Skeletal muscle satellite cell (primary cell): Measurements from ENCODE around the gene PLXNC1.
"Not testable (repeated sequence)": the region's sequence is repeated elsewhere in the genome, so short reads cannot be mapped to it uniquely, and the experiment has no call there.

Experiments used
- H3K27me3 ChIP-seq: 2 replicates; pipeline ENCODE4 v1.7.0; 2013; ENCODE audit warnings: low read length; ENCODE audit not compliant: control insufficient read depth, insufficient read depth
- H3K36me3 ChIP-seq: 2 replicates; pipeline ENCODE4 v1.7.0; 2013; ENCODE audit warnings: mild to moderate bottlenecking, control low read depth, low read length; ENCODE audit not compliant: insufficient read depth
- H3K4me1 ChIP-seq: 2 replicates; pipeline ENCODE4 v1.7.0; 2013; ENCODE audit warnings: low read length; ENCODE audit not compliant: control insufficient read depth, insufficient read depth
- H3K4me2 ChIP-seq: 2 replicates; pipeline ENCODE4 v1.7.0; 2013; ENCODE audit warnings: mild to moderate bottlenecking, low read length
- H3K4me3 ChIP-seq: 2 replicates; pipeline ENCODE4 v1.7.0; 2013; ENCODE audit warnings: low read length
- H3K9ac ChIP-seq: 2 replicates; pipeline ENCODE4 v1.7.0; 2013; ENCODE audit warnings: mild to moderate bottlenecking, low read depth, low read length, moderate library complexity
- H3K9me3 ChIP-seq: replicated peaks from 2 replicates; pipeline ENCODE4 v1.7.0; 2013; ENCODE audit warnings: mild to moderate bottlenecking, control low read depth, low read length

PLXNC1 gene

DNA sequence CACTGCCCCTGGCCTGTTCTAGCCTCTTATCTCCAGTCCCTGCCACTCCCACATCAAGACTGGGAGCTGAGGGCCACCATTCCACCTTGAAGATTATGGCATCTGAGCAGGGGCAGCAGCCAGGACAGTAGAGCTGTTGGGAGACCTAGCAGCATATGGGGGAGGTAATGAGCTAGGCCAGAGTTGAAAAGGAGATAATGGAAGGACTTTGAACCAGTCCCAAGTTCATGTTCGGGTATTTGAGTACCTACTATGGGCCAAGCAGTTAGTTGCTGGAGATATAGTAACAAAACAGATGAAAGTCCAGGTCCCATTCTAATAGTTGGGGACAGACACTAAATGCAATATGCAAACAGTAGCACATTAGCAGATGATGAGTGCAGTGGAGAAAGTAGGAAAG is 151.5 kb downstream of the PLXNC1 start:
- no peak overlapping the region for H3K4me3 ChIP-seq
- H3K4me1 ChIP-seq = no peaks in the 10 kb centered on the region
- H3K27me3 ChIP-seq = no peaks in the 10 kb centered on the region
- H3K9me3 ChIP-seq = no peaks in the 10 kb centered on the region
- H3K4me2 ChIP-seq = no peak overlapping the region
- peaks cover 10% of the 10 kb centered on the region for H3K36me3 ChIP-seq
- H3K9ac ChIP-seq = no peak overlapping the region

DNA sequence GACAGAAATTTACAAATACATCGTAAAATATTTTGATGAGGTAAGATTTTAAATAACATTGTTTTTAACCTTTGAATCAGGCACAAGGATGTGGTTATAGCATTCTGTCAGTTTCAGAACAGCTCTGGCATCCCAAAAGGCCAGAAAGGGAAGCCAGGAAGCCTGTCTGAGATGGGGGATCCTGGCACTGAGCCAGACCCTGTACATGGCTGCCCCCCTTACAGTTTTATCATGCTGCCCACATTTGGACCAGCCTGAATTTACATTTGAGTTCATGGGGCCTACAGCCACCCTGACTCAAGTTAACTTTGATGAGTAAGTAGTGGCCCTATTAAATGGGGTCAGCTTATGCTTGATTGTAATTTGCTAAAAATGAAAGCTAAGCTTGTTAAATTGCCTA is 155.6 kb downstream of the PLXNC1 start:
- H3K4me2 ChIP-seq = no peak overlapping the region
- H3K9ac ChIP-seq = no peak overlapping the region
- peaks cover 21% of the 10 kb centered on the region for H3K36me3 ChIP-seq

DNA sequence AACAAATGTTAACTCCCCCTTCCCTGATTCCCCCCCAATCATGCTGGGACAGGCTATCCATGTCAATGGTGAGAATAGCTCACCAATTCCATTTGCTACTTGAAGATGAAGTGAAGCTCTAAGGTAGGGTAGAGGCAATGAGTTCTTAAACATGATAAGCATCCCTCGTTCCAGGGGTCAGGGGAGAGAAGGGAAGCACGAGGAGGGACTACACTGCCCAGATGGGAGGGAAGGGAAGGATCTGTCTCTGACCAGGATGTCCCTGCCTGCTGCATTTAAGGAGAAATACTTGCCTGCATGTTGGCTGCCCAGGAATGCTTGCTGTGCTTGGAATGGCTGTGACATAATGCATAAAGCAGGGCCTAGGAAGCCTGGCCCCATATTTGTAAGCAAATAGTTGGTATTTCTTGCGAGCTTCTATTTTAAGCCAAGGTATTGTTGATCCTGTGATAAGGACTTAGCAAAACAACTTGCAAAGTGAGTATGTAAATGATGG is 156.2 kb downstream of the PLXNC1 start:
- H3K36me3 ChIP-seq = peaks cover 21% of the 10 kb centered on the region
- no peaks in the 10 kb centered on the region for H3K9me3 ChIP-seq
- no peak overlapping the region for H3K4me2 ChIP-seq

More for the DNA sequence above, 155.6 kb downstream of the PLXNC1 start:
- Histone ChIP-seq H3K4me3 (no peak overlapping the region), H3K27me3 (no peaks in the 10 kb centered on the region), H3K4me1 (no peaks in the 10 kb centered on the region), H3K9me3 (no peaks in the 10 kb centered on the region)

DNA sequence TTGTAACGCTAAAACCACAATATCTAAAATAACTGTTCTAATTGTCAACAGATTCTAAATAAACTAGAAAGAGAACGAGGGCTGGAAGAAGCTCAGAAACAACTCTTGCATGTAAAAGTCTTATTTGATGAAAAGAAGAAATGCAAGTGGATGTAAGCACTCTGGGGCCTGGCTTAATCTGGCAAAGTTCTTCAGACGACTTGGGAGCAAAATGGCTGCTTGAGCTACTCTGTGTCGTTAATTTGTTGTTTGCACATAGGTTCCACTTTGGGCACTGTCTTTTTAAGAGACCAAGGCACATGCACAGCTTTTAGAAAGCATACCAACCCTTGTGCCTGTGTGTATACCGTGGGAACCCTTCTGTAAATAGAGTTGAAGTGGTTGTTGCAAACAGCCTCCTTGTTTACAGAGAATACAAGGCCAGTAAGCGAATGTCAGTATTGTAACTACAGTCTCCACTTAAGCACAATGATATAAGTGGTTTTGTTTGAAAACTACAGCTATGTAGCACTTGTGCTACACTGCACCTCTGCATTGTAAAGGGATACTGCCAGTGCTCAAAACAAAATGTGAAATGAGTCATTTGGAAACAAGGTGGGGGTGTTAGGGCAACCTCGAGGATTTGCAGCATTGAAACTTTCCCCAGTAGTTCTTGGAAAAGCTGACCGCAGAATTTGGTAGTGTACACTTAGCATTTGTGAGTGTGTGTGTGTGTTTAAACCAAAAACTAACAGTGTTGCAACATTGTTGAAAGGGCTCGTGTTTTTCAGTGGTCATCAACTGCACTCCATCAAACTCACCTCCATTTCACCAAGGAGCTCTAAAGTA is 157.0 kb downstream of the PLXNC1 start:
- Histone ChIP-seq H3K27me3 (no peaks in the 10 kb centered on the region), H3K9ac (no peak overlapping the region)

More for the DNA sequence above, 156.2 kb downstream of the PLXNC1 start:
- Histone ChIP-seq H3K9ac (no peak overlapping the region), H3K4me1 (no peaks in the 10 kb centered on the region), H3K4me3 (no peak overlapping the region), H3K27me3 (no peaks in the 10 kb centered on the region)

DNA sequence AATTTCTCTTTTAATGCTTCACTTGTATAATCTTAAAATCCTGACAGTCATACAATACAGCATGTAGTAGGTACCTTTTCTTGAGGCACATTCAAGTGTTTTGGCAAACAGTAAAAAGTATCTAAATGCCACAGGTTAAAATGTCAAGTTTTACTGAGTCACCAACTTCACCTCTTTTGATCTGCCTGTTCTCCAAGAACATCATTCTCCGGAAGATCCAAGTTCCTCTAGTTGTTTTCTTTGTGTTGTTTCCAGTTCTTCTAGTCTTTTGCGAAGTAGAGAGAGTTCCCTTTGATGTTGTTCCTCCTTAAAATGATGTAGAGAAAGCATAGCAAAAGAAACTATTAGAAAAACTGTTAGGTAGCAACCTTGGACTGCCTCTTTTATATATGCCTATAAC is 160.2 kb downstream of the PLXNC1 start:
- no peak overlapping the region for H3K4me2 ChIP-seq
- no peak overlapping the region for H3K4me3 ChIP-seq
- H3K4me1 ChIP-seq = no peaks in the 10 kb centered on the region
- no peak overlapping the region for H3K9ac ChIP-seq
- H3K27me3 ChIP-seq = no peaks in the 10 kb centered on the region
- H3K9me3 ChIP-seq = no peaks in the 10 kb centered on the region
- peaks cover 11% of the 10 kb centered on the region for H3K36me3 ChIP-seq

More for the DNA sequence above, 157.0 kb downstream of the PLXNC1 start:
- Histone ChIP-seq H3K4me1 (no peaks in the 10 kb centered on the region), H3K9me3 (no peaks in the 10 kb centered on the region), H3K36me3 (peaks cover 15% of the 10 kb centered on the region), H3K4me2 (no peak overlapping the region), H3K4me3 (no peak overlapping the region)

DNA sequence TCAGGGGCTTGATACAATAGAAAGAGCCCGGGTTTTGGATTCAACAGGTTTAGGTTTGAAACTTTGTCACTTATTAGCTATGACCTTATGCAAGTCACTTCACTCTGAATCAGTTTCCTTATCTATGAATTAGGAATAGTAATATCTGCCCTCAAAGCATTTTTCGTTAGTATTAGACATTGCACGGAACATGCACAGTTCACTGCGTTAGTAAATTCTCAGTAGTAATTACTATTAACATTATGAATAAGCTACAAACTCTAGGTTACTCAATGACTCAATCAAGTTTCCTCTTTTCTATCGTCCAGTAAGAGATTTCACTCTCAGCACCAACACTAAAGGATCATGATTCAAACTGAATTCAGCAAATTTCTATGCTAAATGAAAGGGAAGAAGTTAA is 161.0 kb downstream of the PLXNC1 start:
- Histone ChIP-seq H3K4me3 (no peak overlapping the region), H3K9me3 (no peaks in the 10 kb centered on the region), H3K36me3 (peaks cover 11% of the 10 kb centered on the region), H3K27me3 (no peaks in the 10 kb centered on the region), H3K9ac (no peak overlapping the region), H3K4me1 (no peaks in the 10 kb centered on the region), H3K4me2 (no peak overlapping the region)

DNA sequence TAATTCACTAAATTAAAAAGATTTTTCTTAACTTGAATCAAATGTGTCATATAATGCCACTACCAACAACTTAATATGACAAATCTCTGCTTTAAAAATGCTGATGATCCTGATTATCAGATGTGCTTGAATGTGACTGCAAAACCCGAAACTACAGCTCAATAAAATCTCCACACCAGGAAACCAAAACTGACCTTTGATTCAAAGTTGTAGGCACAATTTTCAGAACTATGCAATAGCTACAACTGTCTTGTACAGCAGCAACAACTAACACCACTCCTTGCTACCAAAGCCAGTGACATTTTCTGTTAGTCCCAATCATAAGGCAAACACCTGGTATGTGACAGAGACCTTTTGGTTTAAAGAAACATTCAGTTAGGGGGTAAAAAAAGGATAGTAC is 164.0 kb downstream of the PLXNC1 start:
- Histone ChIP-seq H3K9me3 (no peaks in the 10 kb centered on the region), H3K4me1 (no peaks in the 10 kb centered on the region), H3K9ac (no peak overlapping the region), H3K27me3 (no peaks in the 10 kb centered on the region), H3K4me3 (no peak overlapping the region), H3K4me2 (no peak overlapping the region), H3K36me3 (no peaks in the 10 kb centered on the region)

DNA sequence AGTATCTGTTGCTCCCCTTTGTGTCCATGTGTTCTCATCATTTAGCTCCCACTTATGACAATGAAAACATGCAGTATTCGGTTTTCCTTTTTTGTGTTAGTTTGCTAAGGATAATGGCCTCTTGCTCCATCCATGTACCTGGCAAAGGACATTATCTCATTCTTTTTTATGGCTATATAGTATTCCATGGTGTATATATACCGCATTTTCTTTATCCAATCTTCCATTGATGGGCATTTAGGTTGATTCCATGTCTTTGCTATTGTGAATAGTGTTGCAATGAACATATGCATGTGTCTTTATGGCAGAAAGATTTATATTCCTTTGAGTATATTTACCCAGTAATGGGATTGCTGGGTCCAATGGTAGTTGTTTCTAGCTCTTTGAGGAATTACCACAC is 168.2 kb downstream of the PLXNC1 start:
- peaks cover 12% of the 10 kb centered on the region for H3K9me3 ChIP-seq
- H3K27me3 ChIP-seq, H3K4me1 ChIP-seq, H3K9ac ChIP-seq, H3K4me2 ChIP-seq, H3K4me3 ChIP-seq: not testable (repeated sequence)
- H3K36me3 ChIP-seq = peaks cover 10% of the 10 kb centered on the region

DNA sequence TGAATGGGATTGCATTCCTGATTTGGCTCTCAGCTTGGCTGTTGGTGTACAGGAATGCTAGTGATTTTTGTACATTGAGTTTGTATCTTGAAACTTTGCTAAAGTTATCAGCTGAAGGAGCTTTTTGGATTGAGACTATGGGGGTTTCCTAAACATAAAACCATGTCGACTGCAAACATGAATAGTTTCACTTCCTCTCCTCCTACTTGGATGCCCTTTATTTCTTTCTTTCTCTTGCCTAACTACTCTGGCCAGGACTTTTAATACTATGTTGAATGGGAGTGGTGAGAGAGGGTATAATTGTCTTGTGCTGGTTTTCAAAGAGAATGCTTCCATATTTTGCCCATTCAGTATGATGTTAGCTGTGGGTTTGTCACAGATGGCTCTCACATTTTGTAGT is 169.8 kb downstream of the PLXNC1 start:
- no peak overlapping the region for H3K4me3 ChIP-seq
- peaks cover 12% of the 10 kb centered on the region for H3K9me3 ChIP-seq
- no peak overlapping the region for H3K9ac ChIP-seq
- no peaks in the 10 kb centered on the region for H3K27me3 ChIP-seq
- no peaks in the 10 kb centered on the region for H3K4me1 ChIP-seq
- peaks cover 19% of the 10 kb centered on the region for H3K36me3 ChIP-seq
- no peak overlapping the region for H3K4me2 ChIP-seq

DNA sequence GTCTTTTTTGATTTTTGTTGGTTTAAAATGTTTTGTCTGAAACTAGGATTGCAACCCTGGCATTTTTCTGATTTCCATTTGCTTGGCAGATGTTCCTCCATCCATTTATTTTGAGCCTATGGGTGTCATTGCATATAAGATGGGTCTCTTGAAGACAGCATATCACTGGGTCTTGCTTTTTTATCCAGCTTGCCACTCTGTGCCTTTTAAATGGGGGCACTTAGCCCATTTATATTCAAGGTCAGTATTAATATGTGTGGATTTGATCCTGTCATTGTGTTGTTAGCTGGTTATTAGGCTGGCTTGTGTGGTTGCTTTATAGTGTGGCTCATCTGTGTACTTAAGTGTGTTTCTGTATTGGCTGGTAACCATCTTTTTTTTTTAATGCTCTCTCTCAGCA is 171.7 kb downstream of the PLXNC1 start:
- H3K4me2 ChIP-seq = no peak overlapping the region
- H3K9ac ChIP-seq = no peak overlapping the region
- H3K4me3 ChIP-seq = no peak overlapping the region
- H3K27me3 ChIP-seq = no peaks in the 10 kb centered on the region
- peaks cover 19% of the 10 kb centered on the region for H3K36me3 ChIP-seq
- peaks cover 12% of the 10 kb centered on the region for H3K9me3 ChIP-seq
- H3K4me1 ChIP-seq = no peaks in the 10 kb centered on the region

DNA sequence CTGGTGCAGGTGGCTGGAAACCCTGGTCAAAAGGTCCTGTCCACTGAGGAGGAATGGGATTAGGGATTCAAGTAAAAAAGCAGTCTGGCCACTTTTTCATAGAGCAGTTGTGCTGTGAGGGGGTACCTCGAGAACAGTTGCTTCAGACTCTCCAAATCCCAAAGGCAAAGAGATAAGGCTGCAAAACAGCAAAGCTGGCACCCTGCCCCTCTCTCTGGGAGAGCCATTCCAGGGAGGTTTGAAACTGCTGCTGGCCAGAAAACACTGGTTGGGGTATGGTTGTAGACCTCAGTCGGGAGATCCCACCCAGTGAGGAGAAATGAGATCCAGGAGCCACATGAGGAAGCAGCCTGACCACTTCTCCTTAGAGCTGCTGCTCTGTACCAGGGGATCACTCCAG is 174.0 kb downstream of the PLXNC1 start:
- Histone ChIP-seq H3K27me3 (no peaks in the 10 kb centered on the region), H3K9me3 (peaks cover 12% of the 10 kb centered on the region), H3K4me3 (no peak overlapping the region), H3K4me1 (peaks cover 4% of the 10 kb centered on the region), H3K36me3 (peaks cover 19% of the 10 kb centered on the region), H3K4me2 (no peak overlapping the region), H3K9ac (no peak overlapping the region)

DNA sequence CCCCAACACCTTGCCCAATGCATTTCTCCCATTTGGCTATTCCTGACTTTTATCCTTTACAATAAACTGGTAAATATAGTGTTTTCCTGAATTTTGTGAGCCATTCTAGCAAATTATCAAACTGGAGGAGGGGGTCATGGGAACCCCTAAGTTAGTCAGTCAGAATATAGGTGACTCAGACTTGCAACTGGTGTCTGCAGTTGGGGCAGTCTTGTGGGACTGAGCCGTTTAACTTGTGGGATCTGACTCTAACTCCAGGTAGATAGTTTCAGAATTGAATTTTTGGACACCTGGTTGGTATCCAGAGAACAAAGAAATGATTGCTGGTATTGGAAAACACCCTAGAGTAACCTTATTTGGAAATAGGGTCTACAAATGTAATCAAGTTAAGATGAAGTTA is 177.9 kb downstream of the PLXNC1 start:
- no peaks in the 10 kb centered on the region for H3K9me3 ChIP-seq
- no peak overlapping the region for H3K4me2 ChIP-seq
- H3K36me3 ChIP-seq = peaks cover 13% of the 10 kb centered on the region
- H3K27me3 ChIP-seq = no peaks in the 10 kb centered on the region
- H3K4me1 ChIP-seq = peaks cover 10% of the 10 kb centered on the region
- H3K9ac ChIP-seq = no peak overlapping the region
- no peak overlapping the region for H3K4me3 ChIP-seq
